WTC11 (cell line): ENCODE measurements around the gene SLIT2. TPM values are rescaled to one million over a fixed set of nuclear protein-coding genes. Genes with fewer than 3 reads are reported as not detected.

Experiments used
- ATAC-seq: fragments of 200-7000 bp; cut with Tn5 transposase; 2 replicates; pipeline ENCODE4 v1.10.0; 2021; ENCODE audit warnings: mild to moderate bottlenecking, moderate library complexity
- CTCF ChIA-PET: fragments of 300-600 bp; sonication (Branson Sonifier 250); formaldehyde crosslinking; loops from one replicate; lab custom pipeline; 2021; ENCODE audit warnings: antibody characterized with exemption; lab: Charles Lee
- POLR2A ChIA-PET: fragments of 350-600 bp; sonication (Branson Sonifier 250); formaldehyde crosslinking; loops from one replicate; lab custom pipeline; 2021; ENCODE audit warnings: antibody characterized with exemption; lab: Charles Lee
- DNase-seq: peaks from one replicate; pipeline ENCODE4 v3.0.0; 2021; ENCODE audit warnings: low spot score
- H3K27ac Mint-ChIP-seq: 2 replicates; pipeline ENCODE4 v1.8.0; 2021; ENCODE audit warnings: mixed read lengths
- H3K27me3 Mint-ChIP-seq: 2 replicates; pipeline ENCODE4 v1.8.0; 2021; ENCODE audit warnings: low read depth, mild to moderate bottlenecking, moderate library complexity, mixed read lengths
- H3K36me3 Mint-ChIP-seq: 2 replicates; pipeline ENCODE4 v1.8.0; 2021; ENCODE audit warnings: mixed read lengths
- H3K4me1 Mint-ChIP-seq: 2 replicates; pipeline ENCODE4 v1.8.0; 2022; ENCODE audit warnings: mixed read lengths
- H3K4me3 Mint-ChIP-seq: 2 replicates; pipeline ENCODE4 v1.8.0; 2021; ENCODE audit warnings: mild to moderate bottlenecking, moderate library complexity, mixed read lengths
- H3K9me3 Mint-ChIP-seq: 2 replicates; pipeline ENCODE4 v1.8.0; 2021; ENCODE audit warnings: mixed read lengths
- ESRRA ChIP-seq: sonication (generic); formaldehyde crosslinking; IDR thresholded peaks from 2 replicates; pipeline ENCODE4 v1.8.1; 2022; ENCODE audit warnings: mild to moderate bottlenecking, missing genetic modification reagents, borderline replicate concordance
- MXD4 ChIP-seq: fragments of 250-450 bp; sonication (Bioruptor Pico); IDR thresholded peaks from 2 replicates; pipeline ENCODE4 v1.8.0; 2021; ENCODE audit warnings: mild to moderate bottlenecking, moderate library complexity, borderline replicate concordance
- NFATC4 ChIP-seq: fragments of 250-450 bp; sonication (Bioruptor Pico); IDR thresholded peaks from 2 replicates; pipeline ENCODE4 v1.9.0; 2021; ENCODE audit warnings: mild to moderate bottlenecking
- NR1H2 ChIP-seq: sonication (generic); formaldehyde crosslinking; IDR thresholded peaks from 2 replicates; pipeline ENCODE4 v1.9.0; 2021; ENCODE audit warnings: mild to moderate bottlenecking, moderate library complexity, missing genetic modification reagents
- NR2C2 ChIP-seq: sonication (generic); formaldehyde crosslinking; IDR thresholded peaks from 2 replicates; pipeline ENCODE4 v1.8.0; 2022; ENCODE audit warnings: mild to moderate bottlenecking, missing genetic modification reagents
- ZBTB21 ChIP-seq: sonication (generic); formaldehyde crosslinking; IDR thresholded peaks from 2 replicates; pipeline ENCODE4 v1.8.1; 2023; ENCODE audit warnings: mild to moderate bottlenecking, missing genetic modification reagents, borderline replicate concordance
- ZNF263 ChIP-seq: sonication (generic); formaldehyde crosslinking; IDR thresholded peaks from 2 replicates; pipeline ENCODE4 v1.8.1; 2022; ENCODE audit warnings: low read depth, mild to moderate bottlenecking, moderate library complexity, missing genetic modification reagents
- total RNA-seq: library from RNA; stranded (reverse); gene quantifications from 3 replicates; pipeline ENCODE4 v1.2.3, GENCODE V29; 2021
- TF ChIP-seq, protein P1 (sequence below): sonication (generic); formaldehyde crosslinking; IDR thresholded peaks from 2 replicates; pipeline ENCODE4 v1.8.0; 2022; ENCODE audit warnings: mild to moderate bottlenecking, missing genetic modification reagents
- TF ChIP-seq, protein P2 (sequence below): sonication (generic); formaldehyde crosslinking; IDR thresholded peaks from 2 replicates; pipeline ENCODE4 v1.8.0; 2022; ENCODE audit warnings: mild to moderate bottlenecking, missing genetic modification reagents
- TF ChIP-seq, protein P3 (sequence below): fragments of 250-450 bp; sonication (Bioruptor Pico); IDR thresholded peaks from 2 replicates; pipeline ENCODE4 v2.1.2; 2022; ENCODE audit warnings: mild to moderate bottlenecking, moderate library complexity
- TF ChIP-seq, protein P4 (sequence below): sonication (generic); formaldehyde crosslinking; IDR thresholded peaks from 2 replicates; pipeline ENCODE4 v1.8.0; 2022; ENCODE audit warnings: mild to moderate bottlenecking, missing genetic modification reagents
- TF ChIP-seq, protein P5 (sequence below): sonication (generic); formaldehyde crosslinking; IDR thresholded peaks from 2 replicates; pipeline ENCODE4 v1.8.1; 2023; ENCODE audit warnings: mild to moderate bottlenecking, moderate library complexity, missing genetic modification reagents
- TF ChIP-seq, protein P6 (sequence below): sonication (generic); formaldehyde crosslinking; IDR thresholded peaks from 2 replicates; pipeline ENCODE4 v1.8.0; 2023; ENCODE audit warnings: mild to moderate bottlenecking, missing genetic modification reagents
- TF ChIP-seq, protein P7 (sequence below): sonication (generic); formaldehyde crosslinking; IDR thresholded peaks from 2 replicates; pipeline ENCODE4 v1.8.0; 2023; ENCODE audit warnings: missing genetic modification reagents, mild to moderate bottlenecking, borderline replicate concordance
- TF ChIP-seq, protein P8 (sequence below): sonication (generic); formaldehyde crosslinking; IDR thresholded peaks from 2 replicates; pipeline ENCODE4 v1.8.1; 2022; ENCODE audit warnings: mild to moderate bottlenecking, moderate library complexity, missing genetic modification reagents

SLIT2 gene
- total RNA-seq, 1 experiment from 2014 or later = 6.8 TPM

DNA sequence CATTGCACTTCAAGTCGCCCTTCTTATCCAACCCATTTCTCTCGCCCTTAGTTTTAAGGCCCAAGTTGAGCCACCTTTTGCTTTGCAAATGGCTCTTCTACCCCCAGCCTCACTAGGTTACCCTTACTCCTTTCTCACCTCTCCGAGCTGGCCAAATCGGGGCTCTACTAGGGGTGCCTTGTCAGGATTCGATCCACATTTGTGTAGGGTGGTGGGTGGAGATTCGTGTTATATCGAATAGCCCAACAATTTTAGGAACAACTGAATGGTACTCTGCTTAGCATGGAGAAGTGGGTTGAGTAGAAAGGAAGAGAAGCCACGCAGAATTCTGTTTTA, 3.5 kb downstream of the SLIT2 start:
- TF ChIP-seq ESRRA (CRISPR knock-in tag) (no peak), ZNF263 (CRISPR knock-in tag) (no peak)
- TF ChIP-seq, protein P1, sequence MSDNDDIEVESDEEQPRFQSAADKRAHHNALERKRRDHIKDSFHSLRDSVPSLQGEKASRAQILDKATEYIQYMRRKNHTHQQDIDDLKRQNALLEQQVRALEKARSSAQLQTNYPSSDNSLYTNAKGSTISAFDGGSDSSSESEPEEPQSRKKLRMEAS (CRISPR knock-in tag) = peak; percentile 7; the same call in 1 of the 2 replicates
- TF ChIP-seq, all 79 proteins: peak for 1
- H3K27me3 Mint-ChIP-seq = peaks cover 67% of the 10 kb centered on the region
- DNase-seq (no peak), ATAC-seq (no peak)
- CTCF ChIA-PET = no interaction called here
- H3K9me3 Mint-ChIP-seq = no peaks in the 10 kb centered on the region
- peak overlapping the region; percentile 84 for H3K4me3 Mint-ChIP-seq
- POLR2A ChIA-PET = no interaction called here
- H3K4me1 Mint-ChIP-seq = peaks cover 44% of the 10 kb centered on the region
- no peak overlapping the region for H3K27ac Mint-ChIP-seq
- no peaks in the 10 kb centered on the region for H3K36me3 Mint-ChIP-seq

DNA sequence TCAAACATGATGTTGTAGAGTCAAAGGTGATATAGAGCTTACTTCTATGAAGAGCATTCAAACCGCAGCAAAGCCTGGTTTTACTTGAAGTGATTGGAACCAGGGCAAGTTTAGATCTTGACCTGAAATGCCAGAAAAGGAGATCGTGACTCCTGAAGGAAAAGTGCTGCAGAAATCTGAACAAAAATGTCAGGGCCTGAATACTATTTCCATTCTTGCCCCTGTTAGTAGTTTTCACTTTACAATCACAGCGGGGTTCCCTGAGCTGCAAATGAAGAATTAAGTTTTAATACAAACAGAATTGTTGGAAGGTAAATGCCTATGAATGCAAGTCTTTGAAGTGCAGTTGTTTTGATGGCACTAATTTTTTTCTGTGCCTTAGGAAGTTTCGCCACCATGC, 4.1 kb downstream of the SLIT2 start:
- H3K27ac Mint-ChIP-seq = no peak overlapping the region
- peaks cover 38% of the 10 kb centered on the region for H3K4me1 Mint-ChIP-seq
- H3K27me3 Mint-ChIP-seq = peaks cover 61% of the 10 kb centered on the region
- no peaks in the 10 kb centered on the region for H3K9me3 Mint-ChIP-seq
- ChIA-PET CTCF (no interaction called here), POLR2A (no interaction called here)
- DNase-seq = no peak
- peak overlapping the region; percentile 84 for H3K4me3 Mint-ChIP-seq
- ATAC-seq = no peak
- H3K36me3 Mint-ChIP-seq = no peaks in the 10 kb centered on the region
- no peak for TF ChIP-seq NR1H2 (CRISPR knock-in tag)
- no peak for TF ChIP-seq NR2C2 (CRISPR knock-in tag)
- TF ChIP-seq, protein P2, sequence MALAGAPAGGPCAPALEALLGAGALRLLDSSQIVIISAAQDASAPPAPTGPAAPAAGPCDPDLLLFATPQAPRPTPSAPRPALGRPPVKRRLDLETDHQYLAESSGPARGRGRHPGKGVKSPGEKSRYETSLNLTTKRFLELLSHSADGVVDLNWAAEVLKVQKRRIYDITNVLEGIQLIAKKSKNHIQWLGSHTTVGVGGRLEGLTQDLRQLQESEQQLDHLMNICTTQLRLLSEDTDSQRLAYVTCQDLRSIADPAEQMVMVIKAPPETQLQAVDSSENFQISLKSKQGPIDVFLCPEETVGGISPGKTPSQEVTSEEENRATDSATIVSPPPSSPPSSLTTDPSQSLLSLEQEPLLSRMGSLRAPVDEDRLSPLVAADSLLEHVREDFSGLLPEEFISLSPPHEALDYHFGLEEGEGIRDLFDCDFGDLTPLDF (CRISPR knock-in tag) = no peak
- TF ChIP-seq NFATC4 (CRISPR knock-in tag) = no peak
- TF ChIP-seq MXD4 (CRISPR knock-in tag) = no peak
- TF ChIP-seq, protein P3, sequence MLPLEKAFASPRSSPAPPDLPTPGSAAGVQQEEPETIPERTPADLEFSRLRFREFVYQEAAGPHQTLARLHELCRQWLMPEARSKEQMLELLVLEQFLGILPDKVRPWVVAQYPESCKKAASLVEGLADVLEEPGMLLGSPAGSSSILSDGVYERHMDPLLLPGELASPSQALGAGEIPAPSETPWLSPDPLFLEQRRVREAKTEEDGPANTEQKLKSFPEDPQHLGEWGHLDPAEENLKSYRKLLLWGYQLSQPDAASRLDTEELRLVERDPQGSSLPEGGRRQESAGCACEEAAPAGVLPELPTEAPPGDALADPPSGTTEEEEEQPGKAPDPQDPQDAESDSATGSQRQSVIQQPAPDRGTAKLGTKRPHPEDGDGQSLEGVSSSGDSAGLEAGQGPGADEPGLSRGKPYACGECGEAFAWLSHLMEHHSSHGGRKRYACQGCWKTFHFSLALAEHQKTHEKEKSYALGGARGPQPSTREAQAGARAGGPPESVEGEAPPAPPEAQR (CRISPR knock-in tag) = no peak

DNA sequence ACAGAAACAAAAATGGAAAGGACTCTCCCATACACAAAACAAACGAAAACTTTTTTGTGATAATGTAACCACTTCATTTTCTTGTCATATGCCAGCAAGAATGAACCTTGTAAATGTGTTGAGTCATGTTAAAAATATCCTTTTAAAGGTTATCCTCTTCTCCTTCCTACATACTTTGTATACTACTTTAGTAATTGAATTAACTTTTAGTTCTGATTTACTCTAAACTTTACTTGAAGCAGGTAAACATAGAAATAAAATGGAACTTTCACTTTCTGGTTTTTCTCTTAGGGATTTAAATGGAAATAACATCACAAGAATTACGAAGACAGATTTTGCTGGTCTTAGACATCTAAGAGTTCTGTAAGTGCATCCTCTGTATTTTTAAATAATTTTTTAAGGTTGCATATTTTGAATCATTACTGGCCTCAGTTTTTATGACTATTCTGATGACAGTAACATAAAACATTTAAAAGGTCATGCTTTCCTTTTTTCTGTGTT, 4.7 kb downstream of the SLIT2 start:
- no peak overlapping the region; the same call in none of the 2 replicates for H3K4me3 Mint-ChIP-seq
- no peak overlapping the region for H3K27ac Mint-ChIP-seq
- DNase-seq (no peak), ATAC-seq (no peak)
- H3K4me1 Mint-ChIP-seq = peaks cover 34% of the 10 kb centered on the region
- POLR2A ChIA-PET = no interaction called here
- CTCF ChIA-PET = interaction anchor here (0.5 kb wide), 1 partner anchor 1533 kb away, joined by 4 read pairs; no protein-coding TSS in a partner anchor
- no peaks in the 10 kb centered on the region for H3K36me3 Mint-ChIP-seq
- no peaks in the 10 kb centered on the region for H3K9me3 Mint-ChIP-seq
- H3K27me3 Mint-ChIP-seq = peaks cover 55% of the 10 kb centered on the region
- no peak for TF ChIP-seq ZBTB21 (CRISPR knock-in tag)
- TF ChIP-seq, protein P4, sequence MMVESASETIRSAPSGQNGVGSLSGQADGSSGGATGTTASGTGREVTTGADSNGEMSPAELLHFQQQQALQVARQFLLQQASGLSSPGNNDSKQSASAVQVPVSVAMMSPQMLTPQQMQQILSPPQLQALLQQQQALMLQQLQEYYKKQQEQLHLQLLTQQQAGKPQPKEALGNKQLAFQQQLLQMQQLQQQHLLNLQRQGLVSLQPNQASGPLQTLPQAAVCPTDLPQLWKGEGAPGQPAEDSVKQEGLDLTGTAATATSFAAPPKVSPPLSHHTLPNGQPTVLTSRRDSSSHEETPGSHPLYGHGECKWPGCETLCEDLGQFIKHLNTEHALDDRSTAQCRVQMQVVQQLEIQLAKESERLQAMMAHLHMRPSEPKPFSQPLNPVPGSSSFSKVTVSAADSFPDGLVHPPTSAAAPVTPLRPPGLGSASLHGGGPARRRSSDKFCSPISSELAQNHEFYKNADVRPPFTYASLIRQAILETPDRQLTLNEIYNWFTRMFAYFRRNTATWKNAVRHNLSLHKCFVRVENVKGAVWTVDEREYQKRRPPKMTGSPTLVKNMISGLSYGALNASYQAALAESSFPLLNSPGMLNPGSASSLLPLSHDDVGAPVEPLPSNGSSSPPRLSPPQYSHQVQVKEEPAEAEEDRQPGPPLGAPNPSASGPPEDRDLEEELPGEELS (CRISPR knock-in tag) = no peak
- TF ChIP-seq, protein P5, sequence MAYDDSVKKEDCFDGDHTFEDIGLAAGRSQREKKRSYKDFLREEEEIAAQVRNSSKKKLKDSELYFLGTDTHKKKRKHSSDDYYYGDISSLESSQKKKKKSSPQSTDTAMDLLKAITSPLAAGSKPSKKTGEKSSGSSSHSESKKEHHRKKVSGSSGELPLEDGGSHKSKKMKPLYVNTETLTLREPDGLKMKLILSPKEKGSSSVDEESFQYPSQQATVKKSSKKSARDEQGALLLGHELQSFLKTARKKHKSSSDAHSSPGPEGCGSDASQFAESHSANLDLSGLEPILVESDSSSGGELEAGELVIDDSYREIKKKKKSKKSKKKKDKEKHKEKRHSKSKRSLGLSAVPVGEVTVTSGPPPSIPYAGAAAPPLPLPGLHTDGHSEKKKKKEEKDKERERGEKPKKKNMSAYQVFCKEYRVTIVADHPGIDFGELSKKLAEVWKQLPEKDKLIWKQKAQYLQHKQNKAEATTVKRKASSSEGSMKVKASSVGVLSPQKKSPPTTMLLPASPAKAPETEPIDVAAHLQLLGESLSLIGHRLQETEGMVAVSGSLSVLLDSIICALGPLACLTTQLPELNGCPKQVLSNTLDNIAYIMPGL (CRISPR knock-in tag) = no peak
- TF ChIP-seq, protein P6, sequence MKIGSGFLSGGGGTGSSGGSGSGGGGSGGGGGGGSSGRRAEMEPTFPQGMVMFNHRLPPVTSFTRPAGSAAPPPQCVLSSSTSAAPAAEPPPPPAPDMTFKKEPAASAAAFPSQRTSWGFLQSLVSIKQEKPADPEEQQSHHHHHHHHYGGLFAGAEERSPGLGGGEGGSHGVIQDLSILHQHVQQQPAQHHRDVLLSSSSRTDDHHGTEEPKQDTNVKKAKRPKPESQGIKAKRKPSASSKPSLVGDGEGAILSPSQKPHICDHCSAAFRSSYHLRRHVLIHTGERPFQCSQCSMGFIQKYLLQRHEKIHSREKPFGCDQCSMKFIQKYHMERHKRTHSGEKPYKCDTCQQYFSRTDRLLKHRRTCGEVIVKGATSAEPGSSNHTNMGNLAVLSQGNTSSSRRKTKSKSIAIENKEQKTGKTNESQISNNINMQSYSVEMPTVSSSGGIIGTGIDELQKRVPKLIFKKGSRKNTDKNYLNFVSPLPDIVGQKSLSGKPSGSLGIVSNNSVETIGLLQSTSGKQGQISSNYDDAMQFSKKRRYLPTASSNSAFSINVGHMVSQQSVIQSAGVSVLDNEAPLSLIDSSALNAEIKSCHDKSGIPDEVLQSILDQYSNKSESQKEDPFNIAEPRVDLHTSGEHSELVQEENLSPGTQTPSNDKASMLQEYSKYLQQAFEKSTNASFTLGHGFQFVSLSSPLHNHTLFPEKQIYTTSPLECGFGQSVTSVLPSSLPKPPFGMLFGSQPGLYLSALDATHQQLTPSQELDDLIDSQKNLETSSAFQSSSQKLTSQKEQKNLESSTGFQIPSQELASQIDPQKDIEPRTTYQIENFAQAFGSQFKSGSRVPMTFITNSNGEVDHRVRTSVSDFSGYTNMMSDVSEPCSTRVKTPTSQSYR (CRISPR knock-in tag) = no peak
- TF ChIP-seq, protein P7, sequence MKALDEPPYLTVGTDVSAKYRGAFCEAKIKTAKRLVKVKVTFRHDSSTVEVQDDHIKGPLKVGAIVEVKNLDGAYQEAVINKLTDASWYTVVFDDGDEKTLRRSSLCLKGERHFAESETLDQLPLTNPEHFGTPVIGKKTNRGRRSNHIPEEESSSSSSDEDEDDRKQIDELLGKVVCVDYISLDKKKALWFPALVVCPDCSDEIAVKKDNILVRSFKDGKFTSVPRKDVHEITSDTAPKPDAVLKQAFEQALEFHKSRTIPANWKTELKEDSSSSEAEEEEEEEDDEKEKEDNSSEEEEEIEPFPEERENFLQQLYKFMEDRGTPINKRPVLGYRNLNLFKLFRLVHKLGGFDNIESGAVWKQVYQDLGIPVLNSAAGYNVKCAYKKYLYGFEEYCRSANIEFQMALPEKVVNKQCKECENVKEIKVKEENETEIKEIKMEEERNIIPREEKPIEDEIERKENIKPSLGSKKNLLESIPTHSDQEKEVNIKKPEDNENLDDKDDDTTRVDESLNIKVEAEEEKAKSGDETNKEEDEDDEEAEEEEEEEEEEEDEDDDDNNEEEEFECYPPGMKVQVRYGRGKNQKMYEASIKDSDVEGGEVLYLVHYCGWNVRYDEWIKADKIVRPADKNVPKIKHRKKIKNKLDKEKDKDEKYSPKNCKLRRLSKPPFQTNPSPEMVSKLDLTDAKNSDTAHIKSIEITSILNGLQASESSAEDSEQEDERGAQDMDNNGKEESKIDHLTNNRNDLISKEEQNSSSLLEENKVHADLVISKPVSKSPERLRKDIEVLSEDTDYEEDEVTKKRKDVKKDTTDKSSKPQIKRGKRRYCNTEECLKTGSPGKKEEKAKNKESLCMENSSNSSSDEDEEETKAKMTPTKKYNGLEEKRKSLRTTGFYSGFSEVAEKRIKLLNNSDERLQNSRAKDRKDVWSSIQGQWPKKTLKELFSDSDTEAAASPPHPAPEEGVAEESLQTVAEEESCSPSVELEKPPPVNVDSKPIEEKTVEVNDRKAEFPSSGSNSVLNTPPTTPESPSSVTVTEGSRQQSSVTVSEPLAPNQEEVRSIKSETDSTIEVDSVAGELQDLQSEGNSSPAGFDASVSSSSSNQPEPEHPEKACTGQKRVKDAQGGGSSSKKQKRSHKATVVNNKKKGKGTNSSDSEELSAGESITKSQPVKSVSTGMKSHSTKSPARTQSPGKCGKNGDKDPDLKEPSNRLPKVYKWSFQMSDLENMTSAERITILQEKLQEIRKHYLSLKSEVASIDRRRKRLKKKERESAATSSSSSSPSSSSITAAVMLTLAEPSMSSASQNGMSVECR = no peak
- TF ChIP-seq, protein P8, sequence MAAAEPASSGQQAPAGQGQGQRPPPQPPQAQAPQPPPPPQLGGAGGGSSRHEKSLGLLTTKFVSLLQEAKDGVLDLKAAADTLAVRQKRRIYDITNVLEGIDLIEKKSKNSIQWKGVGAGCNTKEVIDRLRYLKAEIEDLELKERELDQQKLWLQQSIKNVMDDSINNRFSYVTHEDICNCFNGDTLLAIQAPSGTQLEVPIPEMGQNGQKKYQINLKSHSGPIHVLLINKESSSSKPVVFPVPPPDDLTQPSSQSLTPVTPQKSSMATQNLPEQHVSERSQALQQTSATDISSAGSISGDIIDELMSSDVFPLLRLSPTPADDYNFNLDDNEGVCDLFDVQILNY (CRISPR knock-in tag) = no peak
